ENCODE data around the gene TTC12. TPM values are rescaled to one million over a fixed set of nuclear protein-coding genes. Genes with fewer than 3 reads are reported as not detected.

TTC12 gene
- polyA plus RNA-seq, 1 donor (not counting 4 experiments of a cell fraction or from before 2014, with no cell fraction given): 27.3 TPM

- FAIRE-seq (no peak), DNase-seq (ENCODE audit: low read depth, low spot score) (no peak)
- Histone ChIP-seq H2AFZ (ENCODE audit: control insufficient read depth, low read length) (no peak overlapping the region), H3K9me3 (ENCODE audit: control insufficient read depth, low read depth, low read length) (no peaks in the 10 kb centered on the region), H3K36me3 (ENCODE audit: control insufficient read depth in 2 of 2, extremely low read depth in 1 of 2, insufficient read depth in 2 of 2, low read length in 2 of 2) (peaks cover 9 to 18% of the 10 kb centered on the region in 2 experiments), H3K79me2 (ENCODE audit: control insufficient read depth, insufficient read depth, low read length) (no peaks in the 10 kb centered on the region), H3K4me2 (ENCODE audit: control insufficient read depth, extremely low read depth, insufficient read depth, low read depth, low read length) (no peak overlapping the region), H4K20me1 (ENCODE audit: control insufficient read depth, extremely low read depth, insufficient read depth, low read length) (no peaks in the 10 kb centered on the region), H3K9ac (ENCODE audit: control insufficient read depth, extremely low read depth, insufficient read depth, low read length) (no peak overlapping the region), H3K27me3 (ENCODE audit: control insufficient read depth, extremely low read depth, insufficient read depth, low read length) (no peaks in the 10 kb centered on the region), H3K27ac (ENCODE audit: control insufficient read depth, insufficient read depth, low read length) (no peak overlapping the region), H3K4me3 (ENCODE audit: control insufficient read depth in 2 of 3, extremely low read depth in 1 of 3, insufficient read depth in 2 of 3, low read depth in 1 of 3, low read length in 3 of 3) (no peak overlapping the region), H3K4me1 (ENCODE audit: control insufficient read depth, extremely low read depth, insufficient read depth, low read length) (peaks cover 22% of the 10 kb centered on the region), H3K9me1 (ENCODE audit: control insufficient read depth, extremely low read depth, insufficient read depth, low read length) (no peaks in the 10 kb centered on the region)
- dilution Hi-C loops (cut with MboI; ENCODE audit: extremely low pct_ligation_motif_present, low sequenced_read_pairs): no loop called here
- TF ChIP-seq EZH2 (IDR thresholded peaks at IDR 0.05; ENCODE audit: low read length) (no peak), CTCF (optimal IDR thresholded peaks at IDR 0.05 in 1 of 3, IDR thresholded peaks at IDR 0.05 in 1 of 3, conservative IDR thresholded peaks at IDR 0.05 in 1 of 3; ENCODE audit: extremely low read depth in 1 of 3, insufficient read depth in 2 of 3, low read length in 3 of 3) (no peak)
These were observed 55.0 kb downstream of the TTC12 start for GRCh38 chr11:113369411-113369810.

GRCh38 chr11:113370634-113371033 is 56.3 kb downstream of the TTC12 start:
- no peak overlapping the region for H2AFZ ChIP-seq (ENCODE audit: control insufficient read depth, low read length)
- H4K20me1 ChIP-seq (ENCODE audit: control insufficient read depth, extremely low read depth, insufficient read depth, low read length): no peaks in the 10 kb centered on the region
- DNase-seq (ENCODE audit: low read depth, low spot score): no peak
- TF ChIP-seq EZH2 (IDR thresholded peaks at IDR 0.05; ENCODE audit: low read length) (no peak), CTCF (optimal IDR thresholded peaks at IDR 0.05 in 1 of 3, IDR thresholded peaks at IDR 0.05 in 1 of 3, conservative IDR thresholded peaks at IDR 0.05 in 1 of 3; ENCODE audit: extremely low read depth in 1 of 3, insufficient read depth in 2 of 3, low read length in 3 of 3) (no peak)
- dilution Hi-C loops (cut with MboI; ENCODE audit: extremely low pct_ligation_motif_present, low sequenced_read_pairs): no loop called here
- H3K36me3 ChIP-seq (ENCODE audit: control insufficient read depth in 2 of 2, extremely low read depth in 1 of 2, insufficient read depth in 2 of 2, low read length in 2 of 2): peaks cover 3 to 12% of the 10 kb centered on the region in 2 experiments
- no peak overlapping the region for H3K4me3 ChIP-seq (ENCODE audit: control insufficient read depth in 2 of 3, extremely low read depth in 1 of 3, insufficient read depth in 2 of 3, low read depth in 1 of 3, low read length in 3 of 3)
- H3K9me1 ChIP-seq (ENCODE audit: control insufficient read depth, extremely low read depth, insufficient read depth, low read length): no peaks in the 10 kb centered on the region
- H3K4me2 ChIP-seq (ENCODE audit: control insufficient read depth, extremely low read depth, insufficient read depth, low read depth, low read length): no peak overlapping the region
- no peak overlapping the region for H3K27ac ChIP-seq (ENCODE audit: control insufficient read depth, insufficient read depth, low read length)
- no peaks in the 10 kb centered on the region for H3K9me3 ChIP-seq (ENCODE audit: control insufficient read depth, low read depth, low read length)
- H3K79me2 ChIP-seq (ENCODE audit: control insufficient read depth, insufficient read depth, low read length): no peaks in the 10 kb centered on the region
- H3K4me1 ChIP-seq (ENCODE audit: control insufficient read depth, extremely low read depth, insufficient read depth, low read length): peaks cover 22% of the 10 kb centered on the region
- no peak overlapping the region for H3K9ac ChIP-seq (ENCODE audit: control insufficient read depth, extremely low read depth, insufficient read depth, low read length)
- FAIRE-seq: no peak
- no peaks in the 10 kb centered on the region for H3K27me3 ChIP-seq (ENCODE audit: control insufficient read depth, extremely low read depth, insufficient read depth, low read length)

All from keratinocyte (primary cell).